Natural killer cell (primary cell): ENCODE data around the gene MAF. TPM values are rescaled to one million over a fixed set of nuclear protein-coding genes. Genes with fewer than 3 reads are reported as not detected.

ENCODE experiments used
- ATAC-seq, 3 donors: fragments of 150-1000 bp in 2 of 3; fragments of 200-7000 bp in 1 of 3; cut with Tn5 transposase; 1 replicate in 1 of 3; 2 replicates in 2 of 3; pipeline ENCODE4 v1.10.0; 2021; ENCODE audit warnings: mild to moderate bottlenecking in 2 of 3, moderate library complexity in 2 of 3
- DNase-seq, 2 donors: peaks; one replicate each; pipeline versions ENCODE4 v3.0.0 to v3.0.0-alpha.2; 2013 to 2021; ENCODE audit warnings: mixed read lengths in 1 of 2
- H3K27ac ChIP-seq: one replicate; pipeline ENCODE4 v1.5.1; 2013; ENCODE audit warnings: mild to moderate bottlenecking, low read length
- H3K27me3 ChIP-seq: one replicate; pipeline ENCODE4 v1.6.1; 2013; ENCODE audit warnings: low read length; ENCODE audit not compliant: control insufficient read depth, insufficient read depth
- H3K36me3 ChIP-seq: one replicate; pipeline ENCODE4 v1.6.1; 2013; ENCODE audit warnings: low read length; ENCODE audit not compliant: control insufficient read depth, insufficient read depth
- H3K4me1 ChIP-seq: one replicate; pipeline ENCODE4 v1.6.1; 2013; ENCODE audit warnings: low read length; ENCODE audit not compliant: control insufficient read depth, insufficient read depth
- H3K4me3 ChIP-seq: one replicate; pipeline ENCODE4 v1.5.1; 2013; ENCODE audit warnings: low read length
- H3K9me3 ChIP-seq: one replicate; pipeline ENCODE4 v1.6.1; 2013; ENCODE audit warnings: low read length; ENCODE audit not compliant: control insufficient read depth, insufficient read depth
- H3K27ac Mint-ChIP-seq, 2 donors: one replicate each; pipeline ENCODE4 v1.8.0; 2022; ENCODE audit warnings: mild to moderate bottlenecking in 2 of 2, mixed read lengths in 2 of 2, moderate library complexity in 1 of 2
- H3K27me3 Mint-ChIP-seq, 2 donors: one replicate each; pipeline ENCODE4 v1.8.0; 2022; ENCODE audit warnings: low read depth in 2 of 2, mixed read lengths in 2 of 2
- H3K36me3 Mint-ChIP-seq: one replicate; pipeline ENCODE4 v1.8.0; 2022; ENCODE audit warnings: mixed read lengths
- H3K4me1 Mint-ChIP-seq, 2 donors: one replicate each; pipeline ENCODE4 v1.8.0; 2022; ENCODE audit warnings: mixed read lengths in 2 of 2
- H3K4me3 Mint-ChIP-seq: one replicate; pipeline ENCODE4 v1.8.0; 2022; ENCODE audit warnings: mild to moderate bottlenecking, moderate library complexity, mixed read lengths
- H3K9me3 Mint-ChIP-seq, 2 donors: one replicate each; pipeline ENCODE4 v1.8.0; 2022; ENCODE audit warnings: mixed read lengths in 2 of 2
- CTCF ChIP-seq: fragments of 200-600 bp; IDR thresholded peaks from one replicate; pipeline ENCODE4 v1.8.0; 2022; ENCODE audit warnings: antibody characterized with exemption
- WGBS: methylation state at CpG from one replicate; pipeline ENCODE4 v1.1.7; 2013; ENCODE audit warnings: missing lambda C conversion rate; ENCODE audit not compliant: insufficient coverage; 5-methylcytosine and 5-hydroxymethylcytosine counted together
- intact Hi-C: fragments of 100-400 bp; cut with micrococcal nuclease; formaldehyde crosslinking; loops from one replicate; pipeline ENCODE4 v1.14.2; 2022
- total RNA-seq, 4 donors: library from RNA; stranded (reverse); fragments of 120-200 nt in 1 of 4; gene quantifications; one replicate each; pipeline versions ENCODE4 v1.2.3 to v1.2.4, GENCODE V29; 2013 to 2022

MAF gene
- total RNA-seq, 3 donors from 2014 or later (not counting 1 experiment from before 2014, with no cell fraction given): 24.0 to 50.1 (median 27.1) TPM

GRCh38 chr16:79587897-79588296 lies 12.6 kb downstream of the MAF start:
- Histone ChIP-seq H3K4me1 (peaks cover 3% of the 10 kb centered on the region), H3K4me3 (no peak overlapping the region), H3K36me3 (no peaks in the 10 kb centered on the region), H3K27ac (no peak overlapping the region), H3K9me3 (no peaks in the 10 kb centered on the region), H3K27me3 (peaks cover 6% of the 10 kb centered on the region)
- intact Hi-C loops: no loop called here
- DNase-seq (no peak), ATAC-seq (no peak)
- no peak for TF ChIP-seq CTCF
- no peak overlapping the region for H3K27ac Mint-ChIP-seq
- peaks cover 11 to 14% of the 10 kb centered on the region in 2 donors for H3K4me1 Mint-ChIP-seq
- peaks cover 16 to 27% of the 10 kb centered on the region in 2 donors for H3K27me3 Mint-ChIP-seq
- H3K9me3 Mint-ChIP-seq: no peaks in the 10 kb centered on the region
- H3K4me3 Mint-ChIP-seq: no peak overlapping the region
- H3K36me3 Mint-ChIP-seq: peaks cover 4% of the 10 kb centered on the region
- 93% methylated on average over 8 of the region's 9 CpGs for WGBS

GRCh38 chr16:79587296-79587695 lies 13.2 kb downstream of the MAF start:
- Mint-ChIP-seq H3K27me3 (peaks cover 16 to 30% of the 10 kb centered on the region in 2 donors), H3K9me3 (no peaks in the 10 kb centered on the region), H3K27ac (no peak overlapping the region), H3K4me1 (peaks cover 8 to 10% of the 10 kb centered on the region in 2 donors), H3K4me3 (no peak overlapping the region), H3K36me3 (no peaks in the 10 kb centered on the region)
- Histone ChIP-seq H3K4me1 (peaks cover 3% of the 10 kb centered on the region), H3K27ac (no peak overlapping the region), H3K27me3 (peaks cover 6% of the 10 kb centered on the region), H3K36me3 (no peaks in the 10 kb centered on the region), H3K9me3 (no peaks in the 10 kb centered on the region), H3K4me3 (no peak overlapping the region)
- no peak for TF ChIP-seq CTCF
- DNase-seq (no peak), ATAC-seq (no peak)
- 77% methylated on average over 5 of the region's 6 CpGs for WGBS
- intact Hi-C loops: no loop called here

- no peaks in the 10 kb centered on the region for H3K36me3 Mint-ChIP-seq
- H3K27ac Mint-ChIP-seq: no peak overlapping the region
- Histone ChIP-seq H3K4me3 (no peak overlapping the region), H3K4me1 (no peaks in the 10 kb centered on the region), H3K36me3 (no peaks in the 10 kb centered on the region), H3K9me3 (no peaks in the 10 kb centered on the region), H3K27ac (no peak overlapping the region), H3K27me3 (no peaks in the 10 kb centered on the region)
- no peak for ATAC-seq
- WGBS: 41% methylated on average over 6 of the region's 6 CpGs
- H3K4me1 Mint-ChIP-seq: peaks cover 0 to 5% of the 10 kb centered on the region in 2 donors
- intact Hi-C loops: no loop called here
- no peak for DNase-seq
- H3K27me3 Mint-ChIP-seq: peaks cover 9 to 60% of the 10 kb centered on the region in 2 donors
- no peak for TF ChIP-seq CTCF
- no peaks in the 10 kb centered on the region for H3K9me3 Mint-ChIP-seq
- H3K4me3 Mint-ChIP-seq: no peak overlapping the region
Observed at GRCh38 chr16:79582789-79583188, 17.7 kb downstream of the MAF start.

- no peaks in the 10 kb centered on the region for H3K4me1 ChIP-seq
- Mint-ChIP-seq H3K27me3 (peaks cover 13 to 52% of the 10 kb centered on the region in 2 donors), H3K4me3 (no peak overlapping the region), H3K27ac (no peak overlapping the region), H3K36me3 (no peaks in the 10 kb centered on the region), H3K9me3 (no peaks in the 10 kb centered on the region), H3K4me1 (peaks cover 0 to 5% of the 10 kb centered on the region in 2 donors)
- H3K9me3 ChIP-seq: no peaks in the 10 kb centered on the region
- no peaks in the 10 kb centered on the region for H3K27me3 ChIP-seq
- intact Hi-C loops: no loop called here
- no peak overlapping the region for H3K27ac ChIP-seq
- no peaks in the 10 kb centered on the region for H3K36me3 ChIP-seq
- WGBS: 84% methylated on average over 8 of the region's 10 CpGs
- DNase-seq: no peak
- H3K4me3 ChIP-seq: no peak overlapping the region
- no peak for ATAC-seq
- no peak for TF ChIP-seq CTCF
Observed at GRCh38 chr16:79580453-79581191, 19.9 kb downstream of the MAF start.
